ENCODE results near the gene ALMS1. TPM values are rescaled to one million over a fixed set of nuclear protein-coding genes. Genes with fewer than 3 reads are reported as not detected.
A peak's percentile ranks its signal among the peaks of the same experiment; 100 is the strongest.
"Not testable (repeated sequence)": the region's sequence is repeated elsewhere in the genome, so short reads cannot be mapped to it uniquely, and the experiment has no call there.

Gene ALMS1
- polyA plus RNA-seq, 1 experiment, result 9.3 TPM

DNA sequence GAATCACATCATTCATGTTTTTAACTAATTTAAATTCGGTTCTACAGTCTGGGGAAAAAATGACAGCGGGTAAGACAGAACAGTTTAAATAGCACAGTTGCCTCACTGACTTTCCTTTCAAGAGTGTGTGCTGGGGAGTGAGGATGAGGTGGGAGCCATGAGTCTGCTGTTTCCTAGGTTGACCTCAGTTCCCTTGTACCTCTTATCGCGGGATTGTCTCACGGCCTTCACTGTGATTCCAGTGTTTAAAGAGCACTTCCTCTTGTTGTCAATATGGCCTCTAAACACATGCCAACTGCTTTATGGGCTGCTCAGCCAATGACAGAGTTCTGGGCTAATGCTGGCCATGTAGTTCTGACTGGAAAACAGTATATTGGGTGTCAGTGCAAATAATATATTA is 41.6 kb upstream of the ALMS1 start:
- no peaks in the 10 kb centered on the region for H3K9me3 ChIP-seq (ENCODE audit: control insufficient read depth, insufficient read depth, low read length)
- ChIA-PET POLR2A (no interaction called here), CTCF (interaction anchor here (1.6 kb wide), 1 partner anchor 54 kb away, joined by 6 read pairs; no protein-coding TSS in a partner anchor)
- H3K27me3 ChIP-seq (ENCODE audit: control insufficient read depth, insufficient read depth, low read length), result peaks cover 3% of the 10 kb centered on the region
- no peak overlapping the region for H3K4me3 ChIP-seq (ENCODE audit: low read depth, low read length)
- TF ChIP-seq CTCF (IDR thresholded peaks at IDR 0.05; ENCODE audit: low read depth, low read length), result no peak
- H3K27ac ChIP-seq (ENCODE audit: low read depth, low read length), result no peak overlapping the region
- no peak for DNase-seq (ENCODE audit: low read depth, low spot score)

DNA sequence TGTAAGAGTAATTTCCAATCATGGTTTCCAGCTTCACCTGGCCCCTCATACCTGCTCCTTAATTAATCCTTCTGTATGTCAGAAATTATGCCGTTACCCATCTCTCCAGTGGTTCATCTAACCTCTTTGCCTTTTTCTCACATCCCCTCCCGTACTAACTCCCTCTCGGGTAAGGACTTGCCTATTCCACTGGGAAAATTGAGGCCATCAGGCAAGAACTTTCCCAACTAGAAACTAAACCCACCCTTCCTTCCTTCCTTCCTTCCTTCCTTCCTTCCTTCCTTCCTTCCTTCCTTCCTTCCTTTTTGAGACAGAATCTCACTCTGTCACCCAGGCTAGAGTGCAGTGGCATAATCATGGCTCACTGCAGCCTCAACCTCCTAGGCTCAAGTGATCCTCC is 40.9 kb upstream of the ALMS1 start:
- CTCF ChIA-PET; H3K9me3 ChIP-seq (ENCODE audit: control insufficient read depth, insufficient read depth, low read length); DNase-seq (ENCODE audit: low read depth, low spot score); H3K27ac ChIP-seq (ENCODE audit: low read depth, low read length); H3K27me3 ChIP-seq (ENCODE audit: control insufficient read depth, insufficient read depth, low read length); H3K4me3 ChIP-seq (ENCODE audit: low read depth, low read length); POLR2A ChIA-PET: not testable (repeated sequence)

- ChIA-PET POLR2A (no interaction called here), CTCF (no interaction called here)
- Histone ChIP-seq H3K4me3 (ENCODE audit: low read depth, low read length) (no peak overlapping the region), H3K9me3 (ENCODE audit: control insufficient read depth, insufficient read depth, low read length) (no peaks in the 10 kb centered on the region), H3K27ac (ENCODE audit: low read depth, low read length) (no peak overlapping the region), H3K27me3 (ENCODE audit: control insufficient read depth, insufficient read depth, low read length) (peaks cover 3% of the 10 kb centered on the region)
- TF ChIP-seq CTCF (IDR thresholded peaks at IDR 0.05; ENCODE audit: low read depth, low read length), result no peak
- DNase-seq (ENCODE audit: low read depth, low spot score), result no peak
Measured at GRCh38 chr2:73350035-73350691, 35.5 kb upstream of the ALMS1 start.

DNA sequence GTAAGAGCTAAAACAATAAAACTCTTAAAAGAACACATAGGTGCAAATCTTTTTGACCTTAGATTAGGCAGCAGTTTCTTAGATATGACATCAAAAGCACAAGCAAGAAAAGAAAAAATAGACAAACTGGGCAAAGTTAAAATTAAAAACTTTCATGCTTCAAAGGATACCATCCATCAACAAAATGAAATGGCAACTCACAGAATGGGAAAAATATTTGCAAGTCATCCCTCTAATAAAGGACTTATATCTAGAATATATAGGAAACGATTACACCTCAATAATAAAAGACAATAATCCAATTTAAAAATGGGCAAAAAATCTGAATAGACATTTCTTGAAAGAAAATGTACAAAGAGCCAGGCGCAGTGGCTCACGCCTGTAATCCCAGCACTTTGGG is 29.5 kb upstream of the ALMS1 start:
- no peak overlapping the region for H3K4me3 ChIP-seq (ENCODE audit: low read depth, low read length)
- no peak for DNase-seq (ENCODE audit: low read depth, low spot score)
- TF ChIP-seq CTCF (IDR thresholded peaks at IDR 0.05; ENCODE audit: low read depth, low read length), result no peak
- ChIA-PET CTCF (no interaction called here), POLR2A (no interaction called here)
- H3K27ac ChIP-seq (ENCODE audit: low read depth, low read length), result no peak overlapping the region
- H3K9me3 ChIP-seq (ENCODE audit: control insufficient read depth, insufficient read depth, low read length), result no peaks in the 10 kb centered on the region
- H3K27me3 ChIP-seq (ENCODE audit: control insufficient read depth, insufficient read depth, low read length), result no peaks in the 10 kb centered on the region

DNA sequence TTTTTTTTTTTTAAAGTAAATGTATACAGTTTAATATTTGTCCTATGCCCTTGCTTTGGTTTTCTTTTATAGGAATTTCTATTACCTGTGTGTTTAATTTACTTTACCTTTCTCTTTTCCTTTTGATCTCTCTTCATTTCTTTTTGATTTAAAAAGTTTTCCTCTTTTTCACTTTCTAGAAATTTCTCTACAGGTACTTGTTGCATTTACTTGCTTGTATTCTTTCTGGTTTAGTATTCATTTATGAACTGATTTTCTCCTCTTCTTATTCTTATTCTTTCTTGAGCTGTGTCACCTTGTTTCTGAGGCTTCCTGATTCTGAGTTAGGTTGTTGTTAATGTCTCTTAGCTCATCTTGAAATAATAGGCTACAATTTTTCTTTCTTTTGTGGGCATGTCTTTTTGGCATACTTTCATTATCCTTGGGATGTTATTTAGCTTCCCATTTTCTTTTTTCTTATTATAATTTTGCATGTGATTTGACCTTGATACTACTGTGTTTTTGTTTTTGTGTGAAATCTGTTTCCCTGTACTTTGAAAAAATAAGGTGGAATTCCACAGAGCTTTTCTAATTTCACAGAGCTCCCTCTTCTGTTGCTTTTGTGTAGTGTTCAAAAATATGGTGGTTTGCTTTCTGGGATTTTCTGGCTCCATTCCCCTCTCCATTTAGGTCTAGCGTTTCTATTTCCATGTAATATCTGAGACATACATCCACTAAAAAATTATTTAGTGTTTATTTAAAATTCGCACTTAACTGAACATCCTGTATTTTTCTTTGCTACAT is 25.5 kb upstream of the ALMS1 start:
- no peak overlapping the region for H3K4me3 ChIP-seq (ENCODE audit: low read depth, low read length)
- peak; percentile 51 for TF ChIP-seq CTCF (IDR thresholded peaks at IDR 0.05; ENCODE audit: low read depth, low read length)
- H3K27ac ChIP-seq (ENCODE audit: low read depth, low read length), result no peak overlapping the region
- ChIA-PET CTCF (interaction anchor here (0.6 to 1.5 kb wide), 8 partner anchors 8 to 274 kb away, joined by 3 to 5 read pairs (median 3); no protein-coding TSS in a partner anchor), POLR2A (no interaction called here)
- no peaks in the 10 kb centered on the region for H3K9me3 ChIP-seq (ENCODE audit: control insufficient read depth, insufficient read depth, low read length)
- no peaks in the 10 kb centered on the region for H3K27me3 ChIP-seq (ENCODE audit: control insufficient read depth, insufficient read depth, low read length)
- DNase-seq (ENCODE audit: low read depth, low spot score), result no peak
